ENCODE results near the gene OR8S1.
"Not testable (repeated sequence)": the region's sequence is repeated elsewhere in the genome, so short reads cannot be mapped to it uniquely, and the experiment has no call there.

Gene OR8S1

DNA sequence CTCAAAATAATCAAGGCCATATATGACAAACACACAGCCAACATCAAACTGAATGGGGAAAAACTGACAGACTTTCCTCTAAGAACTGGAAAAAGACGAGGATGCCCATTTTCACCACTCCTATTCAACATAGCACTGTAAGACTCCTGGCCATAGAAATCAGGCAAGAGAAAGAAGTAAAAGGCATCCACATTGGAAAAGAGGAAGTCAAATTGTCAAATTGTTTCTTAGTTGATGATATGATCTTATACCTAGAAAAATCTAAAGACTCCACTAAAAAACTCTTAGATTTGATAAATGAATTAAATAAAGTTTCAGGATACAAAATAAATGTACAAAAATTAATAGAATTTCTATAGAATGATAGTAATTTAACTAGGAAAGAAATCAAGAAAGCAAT, 11.2 kb downstream of the OR8S1 start:
- TF ChIP-seq, protein P1, sequence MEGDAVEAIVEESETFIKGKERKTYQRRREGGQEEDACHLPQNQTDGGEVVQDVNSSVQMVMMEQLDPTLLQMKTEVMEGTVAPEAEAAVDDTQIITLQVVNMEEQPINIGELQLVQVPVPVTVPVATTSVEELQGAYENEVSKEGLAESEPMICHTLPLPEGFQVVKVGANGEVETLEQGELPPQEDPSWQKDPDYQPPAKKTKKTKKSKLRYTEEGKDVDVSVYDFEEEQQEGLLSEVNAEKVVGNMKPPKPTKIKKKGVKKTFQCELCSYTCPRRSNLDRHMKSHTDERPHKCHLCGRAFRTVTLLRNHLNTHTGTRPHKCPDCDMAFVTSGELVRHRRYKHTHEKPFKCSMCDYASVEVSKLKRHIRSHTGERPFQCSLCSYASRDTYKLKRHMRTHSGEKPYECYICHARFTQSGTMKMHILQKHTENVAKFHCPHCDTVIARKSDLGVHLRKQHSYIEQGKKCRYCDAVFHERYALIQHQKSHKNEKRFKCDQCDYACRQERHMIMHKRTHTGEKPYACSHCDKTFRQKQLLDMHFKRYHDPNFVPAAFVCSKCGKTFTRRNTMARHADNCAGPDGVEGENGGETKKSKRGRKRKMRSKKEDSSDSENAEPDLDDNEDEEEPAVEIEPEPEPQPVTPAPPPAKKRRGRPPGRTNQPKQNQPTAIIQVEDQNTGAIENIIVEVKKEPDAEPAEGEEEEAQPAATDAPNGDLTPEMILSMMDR (IDR thresholded peaks at IDR 0.05; ENCODE audit: low read depth, low read length, missing control alignments), result no peak
- no peak for DNase-seq (ENCODE audit: extremely low read depth, low read depth)
- H3K4me3 ChIP-seq (replicated peaks; ENCODE audit: low read depth, low read length), result no peak overlapping the region

DNA sequence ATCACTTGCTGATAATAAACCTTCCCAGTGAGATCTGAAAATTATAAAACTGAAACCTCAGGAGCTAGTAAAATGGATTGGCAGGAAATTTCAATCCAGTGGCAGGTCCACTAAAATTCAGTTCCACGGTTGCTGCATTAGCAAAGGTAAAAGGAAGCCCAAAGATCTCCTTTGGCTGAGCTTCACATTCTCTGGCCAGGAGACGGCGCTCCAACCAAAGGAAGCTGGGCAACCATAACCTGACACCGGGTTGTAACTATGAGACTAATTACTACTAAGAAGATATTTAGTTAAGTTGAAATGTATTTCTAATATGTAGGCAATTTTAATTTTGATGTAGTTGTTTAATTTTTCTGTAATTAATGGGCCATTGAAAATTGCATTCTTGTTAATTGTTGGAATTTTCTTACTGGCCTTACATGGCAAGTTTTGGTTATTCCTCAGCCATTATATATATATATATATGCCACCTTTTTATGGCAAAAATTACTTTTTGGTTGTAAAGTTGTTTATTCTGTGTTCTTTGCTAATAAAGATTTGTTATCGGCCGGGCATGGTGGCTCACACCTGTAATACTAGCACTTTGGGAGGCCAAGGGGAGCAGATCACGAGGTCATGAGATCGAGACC, 17.0 kb downstream of the OR8S1 start:
- TF ChIP-seq, protein P1 (IDR thresholded peaks at IDR 0.05; ENCODE audit: low read depth, low read length, missing control alignments), result peak; percentile 82
- DNase-seq (ENCODE audit: extremely low read depth, low read depth), result peak; percentile 5
- H3K4me3 ChIP-seq (replicated peaks; ENCODE audit: low read depth, low read length), result no peak overlapping the region

DNA sequence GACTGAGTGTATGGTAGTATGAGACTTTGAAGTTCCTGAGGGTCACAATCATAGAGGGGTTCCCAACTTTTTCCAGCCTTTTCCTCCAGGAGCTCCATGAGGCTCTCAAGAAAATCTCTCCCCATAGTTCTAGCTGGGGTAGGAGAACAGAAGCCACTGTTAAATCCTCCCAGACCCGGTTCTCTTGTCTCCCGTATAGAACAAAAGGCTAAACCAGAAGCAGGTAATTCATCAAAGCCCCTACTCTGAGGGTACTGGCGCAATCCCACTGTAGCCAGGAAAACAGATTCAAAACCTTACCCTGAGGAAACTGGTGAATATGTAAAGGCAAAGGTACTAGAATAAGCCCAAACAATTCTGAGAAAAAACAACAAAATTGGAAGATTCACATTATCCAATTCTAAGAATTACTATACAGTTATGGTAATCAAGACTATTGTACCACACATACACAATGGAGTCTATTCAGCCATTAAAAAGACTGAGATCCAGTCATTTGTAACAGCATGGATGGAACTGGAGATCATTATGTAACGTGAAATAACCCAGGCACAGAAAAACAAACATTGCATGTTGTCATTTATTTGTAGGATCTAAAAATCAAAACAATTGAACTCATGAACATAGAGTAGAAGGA, 20.5 kb downstream of the OR8S1 start:
- H3K4me3 ChIP-seq (replicated peaks; ENCODE audit: low read depth, low read length), result no peak overlapping the region
- no peak for DNase-seq (ENCODE audit: extremely low read depth, low read depth)
- TF ChIP-seq, protein P1 (IDR thresholded peaks at IDR 0.05; ENCODE audit: low read depth, low read length, missing control alignments), result no peak

DNA sequence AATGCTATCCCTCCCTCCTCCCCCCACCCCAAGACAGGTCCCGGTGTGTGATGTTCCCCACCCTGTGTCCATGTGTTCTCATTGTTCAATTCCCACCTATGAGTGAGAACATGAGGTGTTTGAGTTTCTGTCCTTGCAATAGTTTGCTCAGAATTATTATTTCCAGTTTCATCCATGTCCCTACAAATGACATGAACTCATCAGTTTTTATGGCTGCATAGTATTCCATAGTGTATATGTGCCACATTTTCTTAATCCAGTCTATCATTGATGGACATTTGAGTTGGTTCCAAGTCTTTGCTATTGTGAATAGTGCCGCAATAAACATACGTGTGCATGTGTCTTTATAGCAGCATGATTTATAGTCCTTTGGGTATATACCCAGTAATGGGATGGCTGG, 21.6 kb downstream of the OR8S1 start:
- not testable (repeated sequence) for H3K4me3 ChIP-seq (replicated peaks; ENCODE audit: low read depth, low read length); DNase-seq (ENCODE audit: extremely low read depth, low read depth)

DNA sequence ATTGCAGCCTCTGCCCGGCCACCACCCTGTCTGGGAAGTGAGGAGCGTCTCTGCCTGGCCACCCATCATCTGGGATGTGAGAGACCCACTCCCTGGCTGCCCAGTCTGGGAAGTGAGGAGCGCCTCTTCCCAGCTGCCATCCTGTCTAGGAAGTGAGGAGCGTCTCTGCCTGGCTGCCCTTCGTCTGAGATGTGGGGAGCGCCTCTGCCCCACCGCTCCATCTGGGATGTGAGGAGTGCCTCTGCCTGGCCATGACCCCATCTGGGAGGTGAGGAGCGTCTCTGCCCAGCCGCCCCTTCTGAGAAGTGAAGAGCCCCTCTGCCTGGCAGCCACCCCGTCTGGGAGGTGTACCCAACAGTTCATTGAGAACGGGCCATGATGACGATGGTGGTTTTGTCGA, 26.2 kb downstream of the OR8S1 start:
- H3K4me3 ChIP-seq (replicated peaks; ENCODE audit: low read depth, low read length); DNase-seq (ENCODE audit: extremely low read depth, low read depth): not testable (repeated sequence)

DNA sequence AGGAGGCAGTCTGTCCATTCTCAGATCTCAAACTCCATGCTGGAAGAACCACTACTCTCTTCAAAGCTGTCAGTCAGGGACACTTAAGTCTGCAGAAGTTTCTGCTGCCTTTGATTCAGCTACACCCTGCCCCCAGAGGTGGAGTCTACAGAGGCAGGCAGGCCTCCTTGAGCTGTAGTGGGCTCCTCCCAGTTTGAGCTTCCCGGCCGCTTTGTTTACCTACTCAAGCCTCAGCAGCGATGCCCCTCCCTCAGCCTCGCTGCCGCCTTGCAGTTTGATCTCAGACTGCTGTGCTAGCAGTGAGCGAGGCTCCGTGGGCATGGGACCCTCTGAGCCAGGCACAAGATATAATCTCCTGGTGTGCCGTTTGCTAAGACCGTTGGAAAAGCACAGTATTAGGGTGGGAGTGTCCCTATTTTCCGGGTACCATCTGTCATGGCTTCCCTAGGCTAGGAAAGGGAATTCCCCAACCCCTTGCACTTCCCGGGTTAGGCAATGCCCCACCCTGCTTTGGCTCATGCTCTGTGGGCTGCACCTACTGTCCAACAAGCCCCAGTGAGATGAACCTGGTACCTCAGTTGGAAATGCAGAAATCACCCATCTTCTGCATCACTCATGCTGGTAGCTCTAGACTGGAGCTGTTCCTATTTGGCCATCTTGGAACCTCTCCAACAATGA, 28.4 kb downstream of the OR8S1 start:
- not testable (repeated sequence) for DNase-seq (ENCODE audit: extremely low read depth, low read depth); H3K4me3 ChIP-seq (replicated peaks; ENCODE audit: low read depth, low read length)

DNA sequence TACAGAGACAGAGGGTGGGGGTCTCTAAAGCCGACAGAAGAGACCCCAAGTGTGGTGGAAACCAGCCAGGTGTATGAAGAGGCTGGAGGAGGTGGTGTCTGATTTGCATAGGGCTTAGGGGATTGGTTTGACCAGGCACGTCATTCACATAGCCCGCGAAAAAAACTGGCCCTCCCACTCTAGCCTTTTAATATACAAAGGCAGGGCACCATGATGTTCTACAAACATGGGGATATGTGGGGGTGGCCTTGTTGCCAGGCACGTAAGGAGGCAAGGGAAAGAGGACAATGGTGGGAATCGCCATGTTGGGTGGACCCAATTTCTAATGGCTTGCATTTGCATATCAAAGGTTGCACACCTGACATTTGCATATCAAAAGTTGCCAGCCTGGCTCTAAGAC, 31.2 kb downstream of the OR8S1 start:
- DNase-seq (ENCODE audit: extremely low read depth, low read depth), result no peak
- TF ChIP-seq, protein P1 (IDR thresholded peaks at IDR 0.05; ENCODE audit: low read depth, low read length, missing control alignments), result no peak
- no peak overlapping the region for H3K4me3 ChIP-seq (replicated peaks; ENCODE audit: low read depth, low read length)

DNA sequence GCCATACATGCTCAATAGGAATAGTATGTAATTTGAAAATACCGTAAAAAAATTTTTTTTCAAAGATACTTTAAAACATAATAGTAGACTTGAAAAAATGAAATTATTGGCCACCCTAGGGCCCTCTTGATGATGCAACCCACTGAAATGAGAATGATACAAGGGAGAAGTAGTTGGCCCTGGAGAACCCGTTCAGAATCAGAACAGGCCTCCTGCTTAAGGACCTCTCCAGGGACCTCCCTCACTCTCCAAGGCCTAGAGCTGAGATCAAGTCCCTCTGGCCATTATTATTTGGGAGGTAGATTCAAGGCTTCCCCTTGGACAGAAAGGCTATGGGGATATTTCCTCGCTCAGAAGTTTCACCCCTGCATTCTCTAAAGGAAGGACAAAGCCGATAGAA, 32.5 kb downstream of the OR8S1 start:
- DNase-seq (ENCODE audit: extremely low read depth, low read depth), result no peak
- TF ChIP-seq, protein P1 (IDR thresholded peaks at IDR 0.05; ENCODE audit: low read depth, low read length, missing control alignments), result no peak
- H3K4me3 ChIP-seq (replicated peaks; ENCODE audit: low read depth, low read length), result no peak overlapping the region
